ENCODE measurements around the gene MN1.

MN1 gene

GRCh38 chr22:27749597-27750225, 51.8 kb downstream of the MN1 start:
- no peak overlapping the region for H3K9ac ChIP-seq (ENCODE audit: low read depth, low read length)
- no peak for ATAC-seq (ENCODE audit: insufficient read depth, low read depth)
- no peak overlapping the region for H3K4me2 ChIP-seq (ENCODE audit: insufficient read depth, low read length)
- H3K27me3 ChIP-seq (ENCODE audit: insufficient read depth, low read length, poor library complexity), result peaks cover 18% of the 10 kb centered on the region
- TF ChIP-seq EZH2 (IDR thresholded peaks at IDR 0.05; ENCODE audit: borderline replicate concordance, low read depth, low read length, severe bottlenecking) (no peak), CTCF (IDR thresholded peaks at IDR 0.05; ENCODE audit: borderline replicate concordance, extremely low read depth, low read length, poor library complexity, severe bottlenecking) (no peak)
- H3K36me3 ChIP-seq (ENCODE audit: insufficient read depth, low read length), result no peaks in the 10 kb centered on the region
- H2AFZ ChIP-seq (ENCODE audit: low read depth, low read length), result no peak overlapping the region
- H3K27ac ChIP-seq (ENCODE audit: low read length), result no peak overlapping the region
- H3K79me2 ChIP-seq (ENCODE audit: insufficient read depth, low read length), result no peaks in the 10 kb centered on the region
- H3K4me3 ChIP-seq (ENCODE audit: low read depth in 1 of 2, low read length in 2 of 2), result no peak overlapping the region
- no peaks in the 10 kb centered on the region for H4K20me1 ChIP-seq (ENCODE audit: insufficient read depth, low read length)
- no peaks in the 10 kb centered on the region for H3K4me1 ChIP-seq (ENCODE audit: insufficient read depth, low read length)
- no peak for DNase-seq
- H3K9me3 ChIP-seq (ENCODE audit: insufficient read depth, low read length, severe bottlenecking), result no peaks in the 10 kb centered on the region

DNA sequence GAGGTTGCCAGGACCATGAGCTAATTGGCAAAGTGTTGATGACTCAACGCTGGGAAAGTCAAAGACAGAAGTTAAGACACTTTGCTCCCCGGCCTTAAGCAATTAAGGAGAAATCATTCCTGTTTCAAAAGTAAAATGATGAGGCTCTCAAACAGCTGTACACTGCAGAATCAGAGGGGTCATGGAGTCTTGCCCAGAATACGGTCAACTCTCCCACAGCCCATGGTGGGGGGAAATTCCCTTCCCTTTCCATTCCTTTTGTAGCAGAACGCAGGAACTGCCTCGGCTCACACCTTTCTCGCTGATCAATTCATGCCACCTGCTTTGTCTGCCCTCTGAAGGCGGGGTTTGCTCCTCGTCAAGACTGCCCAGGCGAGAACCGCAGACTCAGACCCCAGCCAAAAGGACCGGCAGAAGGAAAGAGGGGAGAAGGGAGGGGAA, 52.8 kb downstream of the MN1 start:
- TF ChIP-seq CTCF (IDR thresholded peaks at IDR 0.05; ENCODE audit: borderline replicate concordance, extremely low read depth, low read length, poor library complexity, severe bottlenecking) (no peak), EZH2 (IDR thresholded peaks at IDR 0.05; ENCODE audit: borderline replicate concordance, low read depth, low read length, severe bottlenecking) (no peak)
- no peak overlapping the region for H3K4me3 ChIP-seq (ENCODE audit: low read depth in 1 of 2, low read length in 2 of 2)
- H3K27me3 ChIP-seq (ENCODE audit: insufficient read depth, low read length, poor library complexity), result peaks cover 18% of the 10 kb centered on the region
- H3K9me3 ChIP-seq (ENCODE audit: insufficient read depth, low read length, severe bottlenecking), result no peaks in the 10 kb centered on the region
- H3K9ac ChIP-seq (ENCODE audit: low read depth, low read length), result no peak overlapping the region
- DNase-seq (no peak), ATAC-seq (ENCODE audit: insufficient read depth, low read depth) (no peak)
- H3K36me3 ChIP-seq (ENCODE audit: insufficient read depth, low read length), result no peaks in the 10 kb centered on the region
- H3K27ac ChIP-seq (ENCODE audit: low read length), result no peak overlapping the region
- H3K79me2 ChIP-seq (ENCODE audit: insufficient read depth, low read length), result no peaks in the 10 kb centered on the region
- H3K4me1 ChIP-seq (ENCODE audit: insufficient read depth, low read length), result no peaks in the 10 kb centered on the region
- H2AFZ ChIP-seq (ENCODE audit: low read depth, low read length), result no peak overlapping the region
- no peaks in the 10 kb centered on the region for H4K20me1 ChIP-seq (ENCODE audit: insufficient read depth, low read length)
- no peak overlapping the region for H3K4me2 ChIP-seq (ENCODE audit: insufficient read depth, low read length)

DNA sequence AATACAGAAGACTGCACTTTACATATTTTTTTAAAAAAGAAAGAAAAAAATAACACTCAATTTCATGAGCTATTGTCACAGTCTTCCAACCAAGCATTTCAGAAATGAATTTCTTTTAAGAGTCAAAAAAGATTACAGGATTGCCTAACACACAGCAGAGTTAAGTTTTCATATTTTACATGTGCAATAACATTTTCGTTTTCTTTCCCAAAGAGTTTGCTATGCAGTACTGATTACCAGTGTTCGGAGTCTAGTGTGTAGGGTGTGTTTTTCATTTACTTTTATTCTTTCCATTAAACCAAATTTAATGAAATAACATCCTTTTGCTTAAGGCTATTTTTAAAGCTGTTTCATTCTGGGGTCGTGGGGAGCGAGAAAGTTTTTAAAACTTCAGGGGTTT, 53.2 kb downstream of the MN1 start:
- H2AFZ ChIP-seq (ENCODE audit: low read depth, low read length), result no peak overlapping the region
- no peak overlapping the region for H3K27ac ChIP-seq (ENCODE audit: low read length)
- TF ChIP-seq CTCF (IDR thresholded peaks at IDR 0.05; ENCODE audit: borderline replicate concordance, extremely low read depth, low read length, poor library complexity, severe bottlenecking) (no peak), EZH2 (IDR thresholded peaks at IDR 0.05; ENCODE audit: borderline replicate concordance, low read depth, low read length, severe bottlenecking) (no peak)
- no peak overlapping the region for H3K9ac ChIP-seq (ENCODE audit: low read depth, low read length)
- no peaks in the 10 kb centered on the region for H3K4me1 ChIP-seq (ENCODE audit: insufficient read depth, low read length)
- H3K27me3 ChIP-seq (ENCODE audit: insufficient read depth, low read length, poor library complexity), result peaks cover 18% of the 10 kb centered on the region
- no peaks in the 10 kb centered on the region for H3K9me3 ChIP-seq (ENCODE audit: insufficient read depth, low read length, severe bottlenecking)
- H3K4me3 ChIP-seq (ENCODE audit: low read depth in 1 of 2, low read length in 2 of 2), result no peak overlapping the region
- no peaks in the 10 kb centered on the region for H3K36me3 ChIP-seq (ENCODE audit: insufficient read depth, low read length)
- DNase-seq (no peak), ATAC-seq (ENCODE audit: insufficient read depth, low read depth) (no peak)
- no peak overlapping the region for H3K4me2 ChIP-seq (ENCODE audit: insufficient read depth, low read length)
- no peaks in the 10 kb centered on the region for H4K20me1 ChIP-seq (ENCODE audit: insufficient read depth, low read length)
- H3K79me2 ChIP-seq (ENCODE audit: insufficient read depth, low read length), result no peaks in the 10 kb centered on the region
